Measurements from ENCODE around the gene GRHL1.

GRHL1 gene

GRCh38 chr2:10003206-10004125 is 52.0 kb downstream of the GRHL1 start:
- DNase-seq (ENCODE audit: low read depth): no peak
- TF ChIP-seq CTCF (conservative IDR thresholded peaks at IDR 0.05; ENCODE audit: low read depth, low read length): no peak
- no peak overlapping the region for H3K4me3 ChIP-seq (ENCODE audit: low read length)

- no peak for DNase-seq (ENCODE audit: low read depth)
- no peak for TF ChIP-seq CTCF (conservative IDR thresholded peaks at IDR 0.05; ENCODE audit: low read depth, low read length)
Observed at GRCh38 chr2:10004401-10004800, 52.9 kb downstream of the GRHL1 start.

GRCh38 chr2:10004836-10005235 is 53.3 kb downstream of the GRHL1 start:
- no peak for TF ChIP-seq CTCF (conservative IDR thresholded peaks at IDR 0.05; ENCODE audit: low read depth, low read length)
- H3K4me3 ChIP-seq (ENCODE audit: low read length): no peak overlapping the region
- DNase-seq (ENCODE audit: low read depth): no peak

More at GRCh38 chr2:10004401-10004800, 52.9 kb downstream of the GRHL1 start:
- no peak overlapping the region for H3K4me3 ChIP-seq (ENCODE audit: low read length)

GRCh38 chr2:10005461-10006235 is 54.2 kb downstream of the GRHL1 start:
- no peak overlapping the region for H3K4me3 ChIP-seq (ENCODE audit: low read length)
- TF ChIP-seq CTCF (conservative IDR thresholded peaks at IDR 0.05; ENCODE audit: low read depth, low read length): no peak
- DNase-seq (ENCODE audit: low read depth): no peak

- no peak for TF ChIP-seq CTCF (conservative IDR thresholded peaks at IDR 0.05; ENCODE audit: low read depth, low read length)
- no peak for DNase-seq (ENCODE audit: low read depth)
- no peak overlapping the region for H3K4me3 ChIP-seq (ENCODE audit: low read length)
Observed at GRCh38 chr2:10006236-10007161, 55.0 kb downstream of the GRHL1 start.

GRCh38 chr2:10007435-10007834 is 55.9 kb downstream of the GRHL1 start:
- no peak for TF ChIP-seq CTCF (conservative IDR thresholded peaks at IDR 0.05; ENCODE audit: low read depth, low read length)
- H3K4me3 ChIP-seq (ENCODE audit: low read length): no peak overlapping the region
- DNase-seq (ENCODE audit: low read depth): no peak
